ENCODE results near the gene THEM5.

GRCh38 chr1:151834239-151834638, 19.3 kb downstream of the THEM5 start:
- TF ChIP-seq CTCF (IDR thresholded peaks at IDR 0.05 in 2 of 3, conservative IDR thresholded peaks at IDR 0.05 in 1 of 3; ENCODE audit: control insufficient read depth in 2 of 3, extremely low read depth in 1 of 3, insufficient read depth in 1 of 3, low read depth in 3 of 3, low read length in 3 of 3): no peak
- no peak for TF ChIP-seq EP300 (IDR thresholded peaks at IDR 0.05; ENCODE audit: borderline replicate concordance in 1 of 2, control insufficient read depth in 1 of 2, low read depth in 2 of 2, low read length in 2 of 2)
- no peak for TF ChIP-seq POLR2A (IDR thresholded peaks at IDR 0.05; ENCODE audit: low read depth, low read length)
- no peak for TF ChIP-seq MEF2B (IDR thresholded peaks at IDR 0.05; ENCODE audit: partially characterized antibody, poor library complexity, severe bottlenecking)
- no peak for TF ChIP-seq RELA (IDR thresholded peaks at IDR 0.05; ENCODE audit: borderline replicate concordance, partially characterized antibody)
- TF ChIP-seq BCLAF1 (IDR thresholded peaks at IDR 0.05): no peak

Data from GM12878 (cell line).